Adrenal gland (tissue), 12 donors: ENCODE measurements around the gene DPP7. TPM values are rescaled to one million over a fixed set of nuclear protein-coding genes. Genes with fewer than 3 reads are reported as not detected.

ENCODE experiments used
- DNase-seq, 7 donors: peaks; one replicate each; pipeline ENCODE4 v3.0.0-alpha.2; 2019 to 2020
- H3K27ac ChIP-seq, 5 donors: fragments of 200-600 bp; sonication (generic) in 4 of 5; 1 replicate in 3 of 5; 2 replicates in 2 of 5; pipeline versions ENCODE4 v1.5.1 to v1.8.0; 2016 to 2020; ENCODE audit warnings: mild to moderate bottlenecking in 1 of 5
- H3K27me3 ChIP-seq: fragments of 200-600 bp; 2 replicates; pipeline ENCODE4 v1.8.0; 2021
- H3K36me3 ChIP-seq, 2 donors: fragments of 200-600 bp; replicated peaks in 1 of 2; 1 replicate in 1 of 2; 2 replicates in 1 of 2; pipeline versions ENCODE4 v1.5.1 to v1.8.0; 2018 to 2022
- H3K4me1 ChIP-seq, 2 donors: fragments of 200-600 bp; replicated peaks in 1 of 2; 1 replicate in 1 of 2; 2 replicates in 1 of 2; pipeline versions ENCODE4 v1.5.1 to v1.8.0; 2018 to 2021
- H3K4me3 ChIP-seq, 4 donors: fragments of 200-600 bp; sonication (generic) in 3 of 4; one replicate each; pipeline ENCODE4 v1.5.1; 2016 to 2018
- H3K9me3 ChIP-seq, 3 donors: fragments of 200-600 bp; sonication (generic) in 1 of 3; replicated peaks in 1 of 3; 1 replicate in 2 of 3; 2 replicates in 1 of 3; pipeline versions ENCODE4 v1.5.1 to v1.8.0; 2016 to 2021
- CTCF ChIP-seq, 6 experiments: fragments of 450-650 bp in 4 of 6; fragments of 200-600 bp in 2 of 6; sonication (generic) in 1 of 6; IDR thresholded peaks; 1 replicate in 5 of 6; 2 replicates in 1 of 6; pipeline versions ENCODE4 v1.5.1 to v1.8.0; 2016 to 2021; ENCODE audit warnings: antibody characterized with exemption in 6 of 6, mild to moderate bottlenecking in 2 of 6, moderate library complexity in 1 of 6
- POLR2A ChIP-seq, 2 donors: fragments of 450-650 bp; IDR thresholded peaks; one replicate each; pipeline ENCODE4 v1.6.1; 2017; ENCODE audit warnings: antibody characterized with exemption in 2 of 2, mild to moderate bottlenecking in 2 of 2, moderate library complexity in 1 of 2
- WGBS, 4 donors: extraction: QIAGEN DNeasy Blood & Tissue Kit in 2 of 4; methylation state at CpG; one replicate each; pipeline versions ENCODE4 v1.1.5 to v1.1.7; 2013 to 2017; 5-methylcytosine and 5-hydroxymethylcytosine counted together
- intact Hi-C, 2 donors: fragments of 100-400 bp; cut with DNase I; formaldehyde crosslinking; loops; one replicate each; pipeline versions ENCODE4 v1.14.1 to v1.15.0; 2022 to 2023
- polyA plus RNA-seq, 3 donors: library from polyadenylated mRNA; stranded (reverse); fragments of 200-250 nt in 2 of 3; fragments of 350-450 nt in 1 of 3; fragmentation: Illumina TruSeq in 1 of 3; extraction: RNeasy Lipid Tissue Mini Kit (QIAGEN cat#74804) in 1 of 3; gene quantifications; one replicate each; pipeline ENCODE4 v1.2.3, GENCODE V29; 2013 to 2014
- total RNA-seq, 9 donors: library from RNA; depleted of rRNA in 4 of 9; stranded (reverse); fragments of >200 nt in 4 of 9; fragments of 120-200 nt in 1 of 9; fragmentation: NEBNext Ultra II Directional in 1 of 9; extraction: Animal tissue kit (Norgen Biotek cat#: 25700) in 1 of 9; gene quantifications; one replicate each; pipeline versions ENCODE4 v1.1.0 to v1.2.4, GENCODE V29; 2013 to 2023
- donor health status: healthy with polysubstance abuse.
- donor health status: Bipolar disorder and iron deficiency.
- donor health status: DM: yes; HTN: yes; CAD: no.
- donor health status: DM: no; HTN: no; CAD: no.
- donor health status: DM: no; HTN: no; CAD: no.
- donor health status: DM: yes; HTN: yes; CAD: no.

DPP7 gene
- total and polyA plus RNA-seq, 12 donors, result 52.6 to 1,938 (median 237) TPM

GRCh38 chr9:137140151-137141012, 25.8 kb upstream of the DPP7 start:
- H3K9me3 ChIP-seq, result no peaks in the 10 kb centered on the region
- TF ChIP-seq POLR2A (IDR thresholded peaks at IDR 0.05) (no peak), CTCF (IDR thresholded peaks at IDR 0.05) (no peak)
- no peaks in the 10 kb centered on the region for H3K36me3 ChIP-seq
- H3K27ac ChIP-seq, result no peak overlapping the region
- peaks cover 0 to 4% of the 10 kb centered on the region in 2 donors for H3K4me1 ChIP-seq
- H3K27me3 ChIP-seq, result peaks cover 84% of the 10 kb centered on the region
- no peak for DNase-seq
- H3K4me3 ChIP-seq, result no peak overlapping the region
- intact Hi-C loops, result no loop called here
- 50 to 61% (median 56%) methylated on average over 18 to 26 of the region's 26 CpGs for whole genome bisulfite sequencing, 4 donors

DNA sequence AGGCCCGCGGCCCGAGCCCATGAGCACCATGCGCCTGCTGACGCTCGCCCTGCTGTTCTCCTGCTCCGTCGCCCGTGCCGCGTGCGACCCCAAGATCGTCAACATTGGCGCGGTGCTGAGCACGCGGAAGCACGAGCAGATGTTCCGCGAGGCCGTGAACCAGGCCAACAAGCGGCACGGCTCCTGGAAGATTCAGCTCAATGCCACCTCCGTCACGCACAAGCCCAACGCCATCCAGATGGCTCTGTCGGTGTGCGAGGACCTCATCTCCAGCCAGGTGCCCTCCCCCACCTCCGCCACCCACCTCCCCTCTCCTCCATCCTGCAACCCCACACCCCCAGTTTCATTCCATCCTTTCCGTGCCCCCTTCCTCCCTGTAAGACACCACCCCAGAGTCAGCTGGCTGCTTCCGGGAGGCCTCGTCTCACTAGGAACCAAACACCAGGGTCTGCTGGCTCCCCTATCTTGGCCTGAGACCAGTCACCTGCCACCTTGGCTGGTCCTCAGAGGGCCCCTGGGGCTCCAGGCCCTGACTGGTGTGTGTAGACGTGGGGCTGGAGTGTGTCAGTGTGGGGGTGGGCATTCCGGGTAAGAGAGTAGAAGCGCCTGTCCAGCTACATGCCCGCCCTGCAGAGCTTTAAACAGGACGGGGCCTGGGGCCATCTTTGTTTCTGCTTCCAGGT, 25.1 kb upstream of the DPP7 start:
- no peaks in the 10 kb centered on the region for H3K36me3 ChIP-seq
- TF ChIP-seq POLR2A (IDR thresholded peaks at IDR 0.05), result no peak
- no peak for TF ChIP-seq CTCF (IDR thresholded peaks at IDR 0.05)
- H3K4me1 ChIP-seq, result peaks cover 0 to 4% of the 10 kb centered on the region in 2 donors
- no peaks in the 10 kb centered on the region for H3K9me3 ChIP-seq
- H3K4me3 ChIP-seq, result no peak overlapping the region
- intact Hi-C loops, result no loop called here
- 23 to 45% (median 32%) methylated on average over 18 to 37 of the region's 37 CpGs for WGBS, 4 donors
- no peak for DNase-seq
- peaks cover 86% of the 10 kb centered on the region for H3K27me3 ChIP-seq
- H3K27ac ChIP-seq, result no peak overlapping the region

GRCh38 chr9:137138722-137139467, 24.4 kb upstream of the DPP7 start, which contains the start of gene GRIN1:
Gene GRIN1 (plus strand): TSS chr9:137139154. CDS start chr9:137139487, 333 bp downstream.
- H3K27me3 ChIP-seq, result peaks cover 85% of the 10 kb centered on the region
- 2 to 10% (median 4%) methylated on average over 9 to 104 of the region's 104 CpGs for WGBS, 4 donors
- intact Hi-C loops, result no loop called here

More at GRCh38 chr9:137138722-137139467, 24.4 kb upstream of the DPP7 start, which contains the start of gene GRIN1:
- Histone ChIP-seq H3K27ac (no peak within 1 kb of the TSS), H3K9me3 (no peaks in the 10 kb centered on the region), H3K36me3 (no peaks in the 10 kb centered on the region), H3K4me3 (no peak within 1 kb of the TSS), H3K4me1 (peaks cover 0 to 4% of the 10 kb centered on the region in 2 donors)
- TF ChIP-seq CTCF (IDR thresholded peaks at IDR 0.05) (no peak), POLR2A (IDR thresholded peaks at IDR 0.05) (no peak)
- DNase-seq, result peak in 4 of 7 donors; percentile 35 to 61 (median 51)
